GM19023 (cell line): Measurements from ENCODE around the gene CXCL16.
A peak's percentile ranks its signal among the peaks of the same experiment; 100 is the strongest.

Experiments used
- ATAC-seq: cut with Tn5 transposase; IDR thresholded peaks from one replicate; pipeline ENCODE4 v1.9.1; 2021; ENCODE audit warnings: mild to moderate bottlenecking, moderate library complexity; ENCODE audit not compliant: unreplicated experiment

CXCL16 gene, protein sequence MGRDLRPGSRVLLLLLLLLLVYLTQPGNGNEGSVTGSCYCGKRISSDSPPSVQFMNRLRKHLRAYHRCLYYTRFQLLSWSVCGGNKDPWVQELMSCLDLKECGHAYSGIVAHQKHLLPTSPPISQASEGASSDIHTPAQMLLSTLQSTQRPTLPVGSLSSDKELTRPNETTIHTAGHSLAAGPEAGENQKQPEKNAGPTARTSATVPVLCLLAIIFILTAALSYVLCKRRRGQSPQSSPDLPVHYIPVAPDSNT

DNA sequence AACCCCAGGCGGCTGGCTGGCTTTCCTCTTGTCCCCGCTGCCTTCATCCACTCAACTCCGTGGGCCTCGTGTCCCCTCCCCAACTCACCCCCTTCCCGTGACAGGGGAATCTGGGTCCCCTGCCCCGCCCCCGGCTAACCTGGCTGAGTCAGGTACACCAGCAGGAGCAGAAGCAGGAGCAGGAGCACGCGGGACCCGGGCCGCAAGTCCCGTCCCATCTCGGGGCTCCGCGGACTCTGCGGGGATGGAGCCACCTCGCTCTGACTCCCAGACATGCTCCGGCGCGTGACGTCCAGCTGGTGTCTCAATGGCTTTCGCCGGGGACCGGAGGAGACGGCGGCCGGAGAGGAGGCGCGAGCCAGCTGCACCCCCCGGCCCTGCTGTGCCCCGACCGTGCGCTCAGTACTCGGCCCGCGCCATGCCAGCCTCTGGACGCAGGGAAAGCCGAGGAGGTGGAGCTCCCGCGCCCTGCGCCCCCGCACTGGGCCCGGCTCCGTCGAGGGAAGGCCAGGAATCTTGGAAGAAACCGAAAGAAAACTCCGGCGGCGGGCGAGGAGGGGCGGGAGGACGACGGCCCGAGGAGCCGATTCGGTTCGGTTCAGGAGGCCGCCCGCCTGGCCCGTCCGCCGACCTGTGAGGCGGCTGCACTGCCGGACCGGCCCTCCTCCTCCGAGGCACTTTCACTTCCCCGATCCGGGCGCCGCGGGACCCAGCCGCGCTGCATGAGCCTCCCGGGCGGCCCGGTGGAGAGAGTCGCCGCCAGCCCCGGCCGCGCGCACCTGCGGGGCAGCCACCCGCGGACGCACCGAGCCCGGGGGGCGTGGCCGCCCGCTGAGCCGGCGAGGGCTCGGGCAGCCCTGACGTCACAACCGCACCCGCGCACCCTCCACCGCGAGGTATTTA lies at the start of gene CXCL16, which contains the start of gene ZMYND15:
CXCL16 (minus strand) TSS at position 807 of the 903 bp plus-strand sequence; CDS start at position 218, 589 bp downstream.
ZMYND15 (plus strand) TSS at position 712 of the 903 bp plus-strand sequence. CDS start 716 bp downstream, outside the sequence.
- ATAC-seq: no peak

DNA sequence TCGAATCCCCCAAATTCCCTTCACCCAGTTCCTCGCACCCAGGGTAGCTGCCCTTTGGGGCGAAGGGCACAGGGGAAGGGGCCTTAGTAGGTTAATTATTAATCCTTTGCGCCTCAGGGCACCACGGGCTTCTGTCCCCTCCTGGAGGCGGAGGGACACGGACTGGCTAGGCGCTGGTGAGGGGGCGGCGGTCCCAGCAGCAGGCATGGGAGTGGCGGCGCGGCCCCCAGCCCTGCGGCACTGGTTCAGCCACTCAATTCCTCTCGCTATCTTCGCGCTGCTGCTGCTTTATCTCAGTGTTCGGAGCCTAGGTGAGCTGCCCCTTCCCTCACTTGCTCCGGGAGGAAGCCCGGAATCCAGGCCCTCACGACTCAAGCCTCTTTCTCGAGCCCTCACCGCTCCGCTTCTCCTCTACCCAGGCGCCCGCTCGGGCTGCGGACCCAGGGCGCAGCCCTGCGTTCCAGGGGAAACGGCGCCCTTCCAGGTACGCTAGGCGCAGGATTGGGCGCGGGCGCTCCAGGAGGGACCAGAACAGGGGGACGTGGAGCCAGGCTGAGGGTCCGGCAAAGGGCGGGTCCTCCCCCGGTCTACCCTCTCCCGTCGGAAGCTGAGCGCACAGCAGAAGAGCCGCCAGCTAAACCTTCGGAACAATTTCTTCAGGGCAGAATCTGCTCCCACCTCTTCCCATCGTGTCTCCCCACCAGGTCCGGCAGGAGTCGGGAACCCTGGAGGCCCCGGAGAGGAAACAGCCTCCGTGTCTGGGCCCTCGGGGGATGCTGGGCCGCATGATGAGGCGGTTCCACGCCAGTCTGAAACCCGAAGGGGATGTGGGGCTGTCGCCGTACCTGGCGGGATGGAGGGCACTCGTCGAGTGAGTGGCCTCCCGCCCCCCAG lies 49.3 kb upstream of the CXCL16 start, which contains the start of gene GLTPD2:
GLTPD2 (plus strand) TSS at position 158 of the 894 bp plus-strand sequence; CDS start at position 206, 48 bp downstream.
- peak; percentile 23 for ATAC-seq

DNA sequence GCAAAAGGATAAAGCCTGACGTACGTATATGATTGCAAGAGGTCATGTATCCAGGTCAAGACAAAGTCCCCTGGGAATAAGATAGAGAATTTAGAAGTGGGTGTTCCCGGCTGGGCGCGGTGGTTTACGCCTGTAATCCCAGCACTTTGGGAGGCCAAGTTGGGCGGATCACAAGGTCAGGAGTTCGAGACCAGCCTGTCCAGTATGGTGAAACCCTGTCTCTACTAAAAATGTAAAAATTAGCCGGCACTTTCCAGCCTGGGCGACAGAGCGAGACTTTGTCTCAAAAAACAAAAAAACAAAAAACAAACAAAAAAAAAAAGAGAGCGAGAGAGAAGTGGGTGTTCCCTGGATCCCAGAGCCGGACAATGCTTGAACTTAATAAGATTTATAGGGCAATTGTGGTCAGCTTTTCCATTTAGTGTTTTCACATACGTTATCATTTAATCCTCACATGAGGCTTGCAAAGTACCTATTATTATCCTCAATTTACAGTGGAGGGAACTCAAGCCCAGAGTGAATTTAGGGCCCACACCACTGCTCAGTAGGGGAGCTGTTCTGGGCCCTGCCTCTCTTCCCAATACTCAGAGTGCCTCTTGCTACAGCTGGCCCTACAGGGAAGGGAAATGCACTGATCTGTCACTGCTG lies 48.6 kb upstream of the CXCL16 start:
- ATAC-seq: no peak

DNA sequence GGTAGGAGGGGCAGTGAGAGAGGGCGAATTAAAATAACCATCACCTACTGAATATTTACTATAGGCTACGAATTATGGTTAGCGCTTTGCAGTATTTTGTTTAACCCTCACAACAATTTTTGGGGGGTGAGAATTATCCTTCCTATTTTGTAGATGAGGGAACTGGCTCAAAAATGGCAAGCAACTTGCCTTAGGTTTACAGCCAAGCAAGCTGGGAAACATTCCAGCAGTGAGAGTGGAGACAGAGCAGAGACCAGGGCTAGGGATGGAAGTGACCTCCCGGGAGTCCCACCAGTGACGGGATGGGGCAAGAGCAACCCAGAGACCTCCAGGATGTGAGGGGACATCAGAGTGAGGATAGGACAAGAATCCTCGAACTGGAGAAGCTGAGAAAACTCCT lies 46.8 kb upstream of the CXCL16 start:
- ATAC-seq: no peak

DNA sequence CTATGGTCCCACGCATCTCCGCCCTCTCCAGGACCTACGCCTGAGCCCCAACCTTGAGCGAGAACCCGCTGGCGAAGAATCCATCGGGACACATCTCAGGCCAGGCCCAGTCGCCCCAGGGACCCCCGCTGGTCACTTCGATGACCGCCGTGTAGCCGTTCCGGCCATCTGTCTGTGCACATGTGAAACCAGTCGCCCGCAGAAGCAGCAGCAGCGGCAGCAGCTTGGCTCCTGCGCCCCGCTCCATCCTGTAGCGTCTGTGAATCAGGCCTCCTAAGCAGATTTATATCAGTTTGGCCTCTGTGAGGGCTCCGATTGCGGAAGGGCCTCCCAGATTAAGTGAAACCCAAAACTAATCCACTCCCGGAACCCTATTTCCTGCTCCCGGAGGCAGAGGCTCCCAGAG lies 46.4 kb upstream of the CXCL16 start, which contains the start of gene VMO1:
VMO1 (minus strand) TSS at position 259 of the 406 bp plus-strand sequence; CDS start at position 247, 12 bp downstream.
- ATAC-seq: no peak

DNA sequence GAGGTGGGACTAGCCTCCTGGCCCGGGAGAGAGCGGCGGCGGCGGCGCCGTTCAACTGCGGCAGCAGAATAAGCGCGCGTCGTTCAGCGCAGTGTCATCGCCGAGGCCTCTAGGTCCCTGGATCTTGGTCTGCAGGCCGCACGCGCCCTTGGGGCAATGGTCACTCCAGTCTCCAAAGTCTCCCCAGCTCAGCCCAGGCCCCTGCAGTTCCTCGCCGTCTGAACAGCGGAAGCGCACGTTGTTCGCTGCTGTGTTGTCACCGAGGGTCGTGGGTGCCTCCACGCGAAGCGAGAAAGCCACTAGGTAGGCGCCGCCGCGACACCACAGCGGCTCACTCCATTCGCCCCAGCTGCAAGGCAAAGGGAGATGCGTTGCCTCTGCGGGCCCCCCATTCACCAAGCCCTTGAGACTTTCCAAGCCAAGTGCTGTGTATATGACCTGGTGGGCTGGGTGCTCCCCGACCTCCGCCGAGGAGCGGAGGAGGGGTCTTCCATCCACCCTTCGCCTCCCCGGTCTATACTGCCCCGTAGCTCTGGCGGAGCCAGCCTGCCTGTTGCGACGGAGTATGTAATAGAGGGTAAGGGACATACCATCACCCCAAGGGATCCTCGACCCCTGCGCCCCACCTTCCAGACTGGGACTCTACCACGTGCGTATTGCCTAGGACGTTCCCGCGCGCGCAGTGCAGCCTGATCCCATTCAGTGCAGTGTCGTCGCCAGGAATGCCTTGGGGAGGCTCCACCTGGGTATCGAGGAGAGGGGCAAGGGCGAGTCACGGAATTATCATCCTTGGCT lies 45.8 kb upstream of the CXCL16 start:
- no peak for ATAC-seq

DNA sequence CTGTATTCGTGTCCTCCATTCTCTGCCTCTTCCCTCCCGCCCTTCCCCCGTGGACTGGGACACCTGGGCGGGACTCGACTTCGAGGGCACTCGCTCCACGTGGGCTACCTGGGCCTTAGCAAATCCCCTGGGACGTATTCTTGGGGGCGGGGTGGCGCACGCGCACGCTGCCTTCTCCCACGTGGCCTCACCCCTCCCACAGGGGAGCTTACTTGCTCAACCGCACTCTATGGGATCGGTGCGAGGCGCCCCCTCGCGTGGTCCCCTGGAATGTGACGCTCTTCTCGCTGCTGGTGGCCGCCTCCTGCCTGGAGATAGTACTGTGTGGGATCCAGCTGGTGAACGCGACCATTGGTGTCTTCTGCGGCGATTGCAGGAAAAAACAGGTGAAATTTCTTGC lies 42.9 kb upstream of the CXCL16 start:
- ATAC-seq: no peak

DNA sequence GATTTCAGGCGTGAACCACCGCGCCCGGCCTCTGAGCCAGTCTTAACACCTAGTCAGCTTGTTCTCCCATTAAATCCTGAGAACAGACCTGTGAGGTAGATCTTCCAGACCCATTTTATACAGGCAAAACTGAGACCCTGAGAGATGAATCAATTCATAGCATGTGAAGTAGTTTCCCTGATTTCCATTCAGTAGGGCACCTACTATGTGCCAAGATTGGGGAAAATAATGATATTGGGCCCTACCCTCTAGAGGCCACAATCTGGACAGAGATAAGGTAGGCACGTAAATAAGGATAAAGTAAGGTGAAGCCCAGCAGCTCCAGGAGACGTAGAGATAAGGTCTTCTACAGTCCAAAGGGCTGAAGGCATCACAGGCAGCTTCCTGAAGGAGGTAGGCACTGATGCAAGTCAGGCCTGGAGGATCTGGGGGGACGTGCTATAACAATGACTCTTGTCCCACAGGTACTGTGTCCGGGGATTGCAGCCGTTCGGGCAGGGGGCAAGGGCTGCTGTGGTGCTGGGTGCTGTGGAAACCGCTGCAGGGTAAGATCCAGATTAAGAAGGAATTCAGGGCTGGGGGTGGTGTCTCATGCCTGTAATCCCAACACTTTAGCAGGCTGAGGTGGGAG lies 40.7 kb upstream of the CXCL16 start:
- ATAC-seq: no peak

DNA sequence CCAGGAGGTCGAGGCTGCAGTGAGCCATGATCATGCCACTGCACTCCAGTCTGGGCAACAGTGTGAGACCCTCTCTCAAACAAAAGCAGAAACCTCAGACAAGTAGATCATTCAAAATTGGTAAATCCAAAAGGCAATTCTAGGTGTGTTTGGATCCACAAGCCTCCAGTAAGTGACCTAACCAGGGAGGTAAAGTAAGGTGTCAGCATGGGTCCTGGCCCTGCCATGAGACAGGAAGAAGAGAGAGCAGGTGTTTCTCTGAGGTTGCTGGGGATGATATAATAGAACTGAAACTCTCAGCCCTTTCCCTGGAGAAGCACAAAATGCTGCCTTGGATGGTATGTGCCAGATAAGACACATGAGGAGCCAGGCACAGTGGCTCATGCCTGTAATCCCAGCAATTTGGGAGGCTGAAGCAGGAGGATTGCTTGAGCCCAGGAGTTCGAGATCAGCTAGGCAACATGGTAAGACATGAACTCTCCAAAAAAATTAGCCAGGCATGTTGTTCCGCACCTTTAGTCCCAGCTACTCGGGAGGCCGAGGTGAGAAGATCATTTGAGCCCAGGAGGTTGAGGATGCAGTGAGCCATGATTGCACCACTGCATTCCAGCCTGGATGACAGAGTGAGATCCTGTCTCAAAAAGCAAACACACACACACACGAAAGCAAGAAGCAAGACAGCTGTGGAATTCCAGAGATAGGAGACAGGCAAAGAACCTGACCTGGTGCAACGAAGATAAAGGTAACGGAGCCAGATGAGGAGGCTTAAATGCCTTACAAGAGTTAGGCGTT lies 38.4 kb upstream of the CXCL16 start:
- ATAC-seq: no peak

DNA sequence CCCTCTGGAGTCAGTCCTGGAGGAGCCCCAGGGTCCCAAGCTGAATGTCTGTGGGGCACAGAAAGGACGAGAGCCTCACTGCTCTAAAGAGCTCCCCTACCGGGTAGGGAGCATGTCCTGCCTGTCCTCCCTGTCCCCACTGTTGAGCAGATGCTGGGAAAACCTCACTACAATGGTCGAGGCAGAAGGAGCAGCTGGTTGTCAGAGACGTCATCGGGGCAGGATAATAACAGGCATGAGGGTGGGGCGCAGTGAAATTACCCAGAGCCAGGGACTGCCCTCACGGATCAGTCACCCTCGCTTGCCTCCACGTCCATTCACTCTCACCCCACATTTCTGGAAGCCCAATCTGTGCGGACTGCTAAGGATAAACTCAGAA lies 32.5 kb upstream of the CXCL16 start:
- ATAC-seq: no peak

DNA sequence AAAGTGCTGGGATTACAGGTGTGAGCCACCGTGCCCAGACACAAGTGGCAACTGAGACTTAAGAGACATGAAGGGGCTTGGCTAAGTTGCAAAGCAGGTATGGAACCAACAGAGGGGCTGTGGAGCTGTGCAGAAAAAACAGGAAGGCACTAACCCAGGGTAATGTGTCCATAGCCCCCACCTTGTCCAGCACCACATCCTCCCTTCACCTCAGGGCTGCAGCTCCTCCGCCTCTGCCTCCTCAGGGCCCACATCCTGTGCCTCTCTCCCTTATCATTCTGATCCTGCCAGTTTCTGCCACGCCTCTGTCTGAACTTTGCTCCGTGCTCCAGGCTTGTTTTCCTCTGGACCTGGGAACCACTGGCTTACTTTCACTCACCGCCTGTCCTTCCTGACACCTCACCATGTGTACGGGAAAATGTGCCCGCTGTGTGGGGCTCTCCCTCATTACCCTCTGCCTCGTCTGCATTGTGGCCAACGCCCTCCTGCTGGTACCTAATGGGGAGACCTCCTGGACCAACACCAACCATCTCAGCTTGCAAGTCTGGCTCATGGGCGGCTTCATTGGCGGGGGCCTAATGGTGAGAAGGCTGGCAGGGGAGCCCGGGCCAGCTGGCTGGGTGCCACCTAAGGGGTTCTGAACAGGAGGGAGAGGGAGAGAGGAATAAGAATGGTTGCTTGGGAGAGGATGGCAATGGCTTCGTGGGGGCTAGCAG lies 31.9 kb upstream of the CXCL16 start, which contains the start of gene TM4SF5:
TM4SF5 (plus strand) TSS at position 368 of the 716 bp plus-strand sequence; CDS start at position 405, 37 bp downstream.
- no peak for ATAC-seq

DNA sequence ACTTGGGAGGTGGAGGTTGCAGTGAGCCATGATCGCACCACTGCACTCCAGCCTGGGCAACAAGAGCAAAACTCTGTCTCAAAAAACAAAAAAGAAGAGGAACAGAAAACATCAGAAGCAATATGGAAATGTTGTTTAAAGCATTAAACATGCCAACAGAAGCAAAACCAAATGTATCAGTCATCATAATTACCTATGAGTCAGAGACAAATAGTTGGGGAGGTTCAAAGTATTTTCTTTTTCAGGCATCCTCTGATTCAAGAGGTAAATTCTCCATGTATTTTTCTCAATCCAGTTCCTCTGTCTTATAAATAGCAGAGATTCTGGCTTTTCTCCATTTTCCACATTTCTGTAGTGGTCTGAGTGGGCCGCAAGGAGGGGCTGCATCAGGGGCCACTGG lies 29.9 kb upstream of the CXCL16 start:
- ATAC-seq: no peak

DNA sequence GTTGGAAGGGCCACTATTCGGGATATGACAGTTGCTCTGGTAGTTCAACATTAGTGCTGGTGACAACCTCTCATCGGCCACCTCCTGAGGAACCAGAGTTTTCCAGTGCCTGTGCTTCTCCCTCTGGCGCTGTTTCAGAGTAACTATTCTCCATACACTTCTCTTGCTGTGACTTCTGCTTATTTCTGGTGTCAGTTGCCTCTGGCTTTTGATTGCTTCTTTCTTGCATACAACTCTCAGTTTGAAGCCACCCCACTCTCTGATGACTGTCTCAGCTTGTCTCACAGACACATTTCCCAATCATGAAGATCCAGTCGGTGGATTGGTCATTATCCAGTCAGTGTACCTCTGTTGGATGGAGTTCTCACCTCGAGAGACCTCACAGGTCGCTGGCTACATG lies 28.6 kb upstream of the CXCL16 start:
- ATAC-seq: no peak

DNA sequence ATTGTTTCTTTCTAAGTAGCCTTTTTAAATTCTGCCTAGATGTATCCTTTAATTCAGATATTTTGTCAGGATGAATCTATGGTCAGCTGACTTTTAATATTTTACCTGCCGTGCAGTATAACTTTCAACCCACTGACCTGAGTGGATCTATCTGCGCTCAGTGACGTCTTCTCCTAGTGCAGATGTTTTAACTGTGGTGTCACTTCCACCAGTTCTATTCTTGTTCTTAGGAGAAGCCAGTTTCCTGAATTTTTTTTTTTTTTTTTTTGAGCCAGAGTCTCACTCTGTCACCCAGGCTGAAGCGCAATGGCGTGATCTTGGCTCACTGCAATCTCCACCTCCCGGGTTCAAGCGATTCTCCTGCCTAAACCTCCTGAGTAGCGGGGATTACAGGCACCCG lies 27.0 kb upstream of the CXCL16 start:
- no peak for ATAC-seq

DNA sequence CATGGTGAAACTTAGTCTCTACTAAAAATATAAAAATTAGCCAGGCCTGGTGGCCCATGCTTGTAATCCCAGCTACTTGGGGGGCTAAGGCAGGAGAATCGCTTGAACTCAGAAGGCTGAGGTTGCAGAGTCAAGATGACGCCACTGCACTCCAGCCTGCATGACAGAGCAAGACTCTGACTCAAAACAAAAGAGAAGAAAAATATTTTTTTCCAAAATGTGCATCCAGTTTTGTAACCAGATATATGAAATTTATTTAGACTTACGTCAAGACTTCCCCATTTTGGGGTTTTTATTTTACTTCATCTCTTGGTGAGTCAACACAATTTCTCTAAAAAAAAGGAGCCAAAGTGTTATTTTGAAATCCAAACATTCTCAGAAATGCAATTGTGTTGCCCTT lies 26.5 kb upstream of the CXCL16 start:
- no peak for ATAC-seq

DNA sequence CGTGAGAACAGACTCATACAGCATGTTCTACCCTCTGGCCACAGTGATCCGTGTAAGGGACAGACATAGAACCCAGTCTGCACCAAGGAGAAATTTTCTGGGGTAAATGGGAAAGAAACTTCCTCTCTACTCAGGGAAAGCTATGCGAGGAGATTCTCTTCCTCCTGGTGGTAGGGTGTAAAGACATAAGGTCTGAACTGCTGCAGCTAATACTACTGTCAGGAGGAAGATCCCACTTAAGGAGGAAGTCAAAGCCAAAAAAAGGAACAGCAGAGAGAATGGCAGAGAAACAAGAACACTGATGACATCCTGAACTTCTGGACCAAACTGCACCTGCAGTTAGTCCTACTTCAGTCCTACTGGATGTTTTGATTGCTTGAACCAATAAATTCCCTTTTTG lies 24.9 kb upstream of the CXCL16 start:
- ATAC-seq: no peak

DNA sequence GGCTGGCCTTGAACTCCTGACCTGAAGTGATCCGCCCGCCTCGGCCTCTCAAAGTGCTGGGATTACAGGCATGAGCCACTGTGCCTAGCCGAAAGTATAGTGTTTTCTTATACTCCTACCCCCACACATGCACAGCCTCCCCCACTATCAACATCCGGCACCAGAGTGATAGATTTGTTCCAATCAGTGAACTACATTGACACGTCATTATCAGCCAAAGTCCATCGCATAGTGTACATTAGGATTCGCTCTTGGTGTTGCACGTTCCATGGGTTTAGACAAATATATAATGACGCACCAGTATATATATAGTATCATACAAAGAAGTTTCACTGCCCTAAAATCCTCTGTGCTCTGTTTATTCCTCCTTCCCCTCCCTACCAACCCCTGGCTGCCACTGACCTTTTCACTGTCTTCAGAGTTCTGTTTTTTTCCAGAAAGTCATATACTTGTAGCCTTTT lies 20.1 kb upstream of the CXCL16 start:
- no peak for ATAC-seq
